PC-3 (cell line): Measurements from ENCODE around the gene CDH4.

Experiments used
- EZH2phosphoT487 ChIP-seq: fragments of 300-600 bp; sonication (generic); IDR thresholded peaks from 2 replicates; pipeline ENCODE4 v1.6.1; 2018; ENCODE audit warnings: mild to moderate bottlenecking, antibody characterized with exemption, low read length, borderline replicate concordance
- TF ChIP-seq, protein P1 (sequence below): fragments of 300-600 bp; sonication (generic); conservative IDR thresholded peaks from 2 replicates; pipeline ENCODE4 v1.5.1; 2017; ENCODE audit warnings: antibody characterized with exemption, low read depth, mild to moderate bottlenecking, low read length

DNA sequence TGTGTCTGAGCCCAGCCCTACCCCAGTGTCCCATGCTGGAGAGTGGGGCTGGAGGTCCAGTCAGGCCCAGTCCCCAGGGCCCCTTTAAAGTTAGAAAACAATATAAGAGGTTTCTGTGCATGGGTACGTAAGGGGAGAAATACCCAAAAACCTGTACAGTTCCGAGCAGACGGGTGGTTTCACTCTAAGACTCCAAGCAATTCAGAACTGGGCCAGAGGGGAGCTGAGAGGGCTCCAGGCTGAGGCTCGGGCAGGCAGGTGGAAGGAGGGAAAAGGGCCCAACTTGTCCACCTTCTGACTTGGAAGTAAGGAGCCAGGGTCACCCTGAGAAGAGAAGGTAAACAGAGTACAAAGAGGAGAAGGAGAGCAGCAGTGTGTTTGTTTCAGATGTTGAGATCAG lies 296.0 kb downstream of the CDH4 start:
- TF ChIP-seq, protein P1, sequence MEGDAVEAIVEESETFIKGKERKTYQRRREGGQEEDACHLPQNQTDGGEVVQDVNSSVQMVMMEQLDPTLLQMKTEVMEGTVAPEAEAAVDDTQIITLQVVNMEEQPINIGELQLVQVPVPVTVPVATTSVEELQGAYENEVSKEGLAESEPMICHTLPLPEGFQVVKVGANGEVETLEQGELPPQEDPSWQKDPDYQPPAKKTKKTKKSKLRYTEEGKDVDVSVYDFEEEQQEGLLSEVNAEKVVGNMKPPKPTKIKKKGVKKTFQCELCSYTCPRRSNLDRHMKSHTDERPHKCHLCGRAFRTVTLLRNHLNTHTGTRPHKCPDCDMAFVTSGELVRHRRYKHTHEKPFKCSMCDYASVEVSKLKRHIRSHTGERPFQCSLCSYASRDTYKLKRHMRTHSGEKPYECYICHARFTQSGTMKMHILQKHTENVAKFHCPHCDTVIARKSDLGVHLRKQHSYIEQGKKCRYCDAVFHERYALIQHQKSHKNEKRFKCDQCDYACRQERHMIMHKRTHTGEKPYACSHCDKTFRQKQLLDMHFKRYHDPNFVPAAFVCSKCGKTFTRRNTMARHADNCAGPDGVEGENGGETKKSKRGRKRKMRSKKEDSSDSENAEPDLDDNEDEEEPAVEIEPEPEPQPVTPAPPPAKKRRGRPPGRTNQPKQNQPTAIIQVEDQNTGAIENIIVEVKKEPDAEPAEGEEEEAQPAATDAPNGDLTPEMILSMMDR, result no peak
- no peak for TF ChIP-seq EZH2phosphoT487
